ENCODE results near the gene CPSF7.
"Not testable (repeated sequence)": the region's sequence is repeated elsewhere in the genome, so short reads cannot be mapped to it uniquely, and the experiment has no call there.

CPSF7 gene

DNA sequence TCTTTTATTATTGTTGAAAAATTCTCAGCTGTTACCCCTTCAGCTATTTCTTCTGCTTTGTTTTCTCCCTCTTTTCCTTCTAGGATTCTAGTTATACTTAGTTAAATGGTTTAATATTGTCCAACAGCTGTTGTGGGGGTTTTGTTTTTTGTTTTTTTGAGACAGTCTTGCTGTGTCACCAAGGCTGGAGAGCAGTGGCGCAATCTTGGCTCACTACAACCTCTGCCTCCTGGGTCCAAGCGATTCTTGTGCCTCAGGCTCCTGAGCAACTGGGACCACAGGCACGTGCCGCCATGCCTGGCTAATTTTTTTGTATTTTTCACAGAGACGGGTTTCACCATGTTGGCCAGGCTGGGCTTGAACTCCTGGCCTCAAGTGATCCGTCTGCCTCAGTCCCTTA, 12.8 kb upstream of the CPSF7 start:
- TF ChIP-seq EZH2 (IDR thresholded peaks at IDR 0.05; ENCODE audit: borderline replicate concordance, low read depth, low read length, severe bottlenecking) (no peak), CTCF (IDR thresholded peaks at IDR 0.05; ENCODE audit: borderline replicate concordance, extremely low read depth, low read length, poor library complexity, severe bottlenecking) (no peak)
- Histone ChIP-seq H3K4me2 (ENCODE audit: insufficient read depth, low read length) (no peak overlapping the region), H3K4me1 (ENCODE audit: insufficient read depth, low read length) (no peaks in the 10 kb centered on the region), H3K27me3 (ENCODE audit: insufficient read depth, low read length, poor library complexity) (no peaks in the 10 kb centered on the region), H3K4me3 (ENCODE audit: low read depth in 1 of 2, low read length in 2 of 2) (no peak overlapping the region), H3K9ac (ENCODE audit: low read depth, low read length) (no peak overlapping the region), H3K36me3 (ENCODE audit: insufficient read depth, low read length) (peaks cover 93% of the 10 kb centered on the region), H4K20me1 (ENCODE audit: insufficient read depth, low read length) (peaks cover 43% of the 10 kb centered on the region), H2AFZ (ENCODE audit: low read depth, low read length) (no peak overlapping the region), H3K79me2 (ENCODE audit: insufficient read depth, low read length) (peaks cover 76% of the 10 kb centered on the region), H3K27ac (ENCODE audit: low read length) (no peak overlapping the region), H3K9me3 (ENCODE audit: insufficient read depth, low read length, severe bottlenecking) (no peaks in the 10 kb centered on the region)
- ATAC-seq (ENCODE audit: insufficient read depth, low read depth), result no peak
- DNase-seq, result no peak

- Histone ChIP-seq H3K9me3 (ENCODE audit: insufficient read depth, low read length, severe bottlenecking) (no peaks in the 10 kb centered on the region), H3K4me1 (ENCODE audit: insufficient read depth, low read length) (no peaks in the 10 kb centered on the region; the same call in 1 of the 2 replicates), H3K9ac (ENCODE audit: low read depth, low read length) (no peak overlapping the region), H3K4me3 (ENCODE audit: low read depth in 1 of 2, low read length in 2 of 2) (no peak overlapping the region), H2AFZ (ENCODE audit: low read depth, low read length) (no peak overlapping the region), H3K4me2 (ENCODE audit: insufficient read depth, low read length) (no peak overlapping the region), H3K79me2 (ENCODE audit: insufficient read depth, low read length) (peaks cover 92% of the 10 kb centered on the region), H3K36me3 (ENCODE audit: insufficient read depth, low read length) (peaks cover 88% of the 10 kb centered on the region), H4K20me1 (ENCODE audit: insufficient read depth, low read length) (peaks cover 48% of the 10 kb centered on the region), H3K27ac (ENCODE audit: low read length) (no peak overlapping the region), H3K27me3 (ENCODE audit: insufficient read depth, low read length, poor library complexity) (no peaks in the 10 kb centered on the region)
- ATAC-seq (ENCODE audit: insufficient read depth, low read depth), result no peak
- no peak for DNase-seq
- no peak for TF ChIP-seq EZH2 (IDR thresholded peaks at IDR 0.05; ENCODE audit: borderline replicate concordance, low read depth, low read length, severe bottlenecking)
- TF ChIP-seq CTCF (IDR thresholded peaks at IDR 0.05; ENCODE audit: borderline replicate concordance, extremely low read depth, low read length, poor library complexity, severe bottlenecking), result no peak
Observed at GRCh38 chr11:61439615-61440014, 9.8 kb upstream of the CPSF7 start.

- H3K27ac ChIP-seq (ENCODE audit: low read length), result no peak overlapping the region
- no peak overlapping the region for H3K4me3 ChIP-seq (ENCODE audit: low read depth in 1 of 2, low read length in 2 of 2)
- H4K20me1 ChIP-seq (ENCODE audit: insufficient read depth, low read length), result peaks cover 51% of the 10 kb centered on the region
- H3K9ac ChIP-seq (ENCODE audit: low read depth, low read length), result no peak overlapping the region
- H3K36me3 ChIP-seq (ENCODE audit: insufficient read depth, low read length), result peaks cover 73% of the 10 kb centered on the region
- no peak overlapping the region for H3K4me2 ChIP-seq (ENCODE audit: insufficient read depth, low read length)
- DNase-seq (no peak), ATAC-seq (ENCODE audit: insufficient read depth, low read depth) (no peak)
- peaks cover 11% of the 10 kb centered on the region; the same call in 1 of the 2 replicates for H3K4me1 ChIP-seq (ENCODE audit: insufficient read depth, low read length)
- no peaks in the 10 kb centered on the region for H3K27me3 ChIP-seq (ENCODE audit: insufficient read depth, low read length, poor library complexity)
- H2AFZ ChIP-seq (ENCODE audit: low read depth, low read length), result no peak overlapping the region
- no peaks in the 10 kb centered on the region for H3K9me3 ChIP-seq (ENCODE audit: insufficient read depth, low read length, severe bottlenecking)
- H3K79me2 ChIP-seq (ENCODE audit: insufficient read depth, low read length), result peaks cover 94% of the 10 kb centered on the region
- no peak for TF ChIP-seq CTCF (IDR thresholded peaks at IDR 0.05; ENCODE audit: borderline replicate concordance, extremely low read depth, low read length, poor library complexity, severe bottlenecking)
- TF ChIP-seq EZH2 (IDR thresholded peaks at IDR 0.05; ENCODE audit: borderline replicate concordance, low read depth, low read length, severe bottlenecking), result no peak
Observed at GRCh38 chr11:61437496-61437895, 7.7 kb upstream of the CPSF7 start.

DNA sequence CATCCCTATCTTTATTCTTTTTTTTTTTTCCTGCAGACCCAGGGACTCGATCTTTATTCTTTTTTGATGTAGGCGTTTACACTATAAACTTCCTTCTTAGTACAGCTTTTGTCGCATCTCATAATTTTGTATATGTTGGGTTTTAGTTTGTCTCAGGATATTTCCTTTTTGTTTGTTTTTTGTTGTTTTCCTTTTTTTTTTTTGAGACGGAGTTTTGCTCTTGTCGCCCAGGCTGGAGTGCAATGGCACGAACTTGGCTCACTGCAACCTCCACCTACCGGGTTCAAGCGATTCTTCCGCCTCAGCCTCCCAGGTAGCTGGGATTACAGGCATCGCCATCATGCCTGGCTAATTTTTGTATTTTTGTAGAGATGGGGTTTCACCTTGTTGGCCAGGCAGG, 1.1 kb upstream of the CPSF7 start:
- peaks cover 40% of the 10 kb centered on the region for H4K20me1 ChIP-seq (ENCODE audit: insufficient read depth, low read length)

More for the DNA sequence above, 1.1 kb upstream of the CPSF7 start:
- H3K9me3 ChIP-seq (ENCODE audit: insufficient read depth, low read length, severe bottlenecking); DNase-seq; H3K27me3 ChIP-seq (ENCODE audit: insufficient read depth, low read length, poor library complexity); H2AFZ ChIP-seq (ENCODE audit: low read depth, low read length); ATAC-seq (ENCODE audit: insufficient read depth, low read depth): not testable (repeated sequence)
- peaks cover 61% of the 10 kb centered on the region for H3K4me1 ChIP-seq (ENCODE audit: insufficient read depth, low read length)
- peak overlapping the region; percentile 92 for H3K27ac ChIP-seq (ENCODE audit: low read length)
- peaks cover 96% of the 10 kb centered on the region for H3K79me2 ChIP-seq (ENCODE audit: insufficient read depth, low read length)
- peaks cover 48% of the 10 kb centered on the region for H3K36me3 ChIP-seq (ENCODE audit: insufficient read depth, low read length)
- peak overlapping the region; percentile 76 for H3K4me2 ChIP-seq (ENCODE audit: insufficient read depth, low read length)
- peak overlapping the region; percentile 57 to 70 for H3K4me3 ChIP-seq (ENCODE audit: low read depth in 1 of 2, low read length in 2 of 2)
- peak overlapping the region; percentile 100 for H3K9ac ChIP-seq (ENCODE audit: low read depth, low read length)

Measured in DND-41 (cell line).